ENCODE results near the gene LBP. TPM values are rescaled to one million over a fixed set of nuclear protein-coding genes. Genes with fewer than 3 reads are reported as not detected.

The LBP gene
- total and polyA plus RNA-seq, 2 donors (not counting 3 experiments of a cell fraction or from before 2014, with no cell fraction given), result 0.03 TPM; not detected in 1

DNA sequence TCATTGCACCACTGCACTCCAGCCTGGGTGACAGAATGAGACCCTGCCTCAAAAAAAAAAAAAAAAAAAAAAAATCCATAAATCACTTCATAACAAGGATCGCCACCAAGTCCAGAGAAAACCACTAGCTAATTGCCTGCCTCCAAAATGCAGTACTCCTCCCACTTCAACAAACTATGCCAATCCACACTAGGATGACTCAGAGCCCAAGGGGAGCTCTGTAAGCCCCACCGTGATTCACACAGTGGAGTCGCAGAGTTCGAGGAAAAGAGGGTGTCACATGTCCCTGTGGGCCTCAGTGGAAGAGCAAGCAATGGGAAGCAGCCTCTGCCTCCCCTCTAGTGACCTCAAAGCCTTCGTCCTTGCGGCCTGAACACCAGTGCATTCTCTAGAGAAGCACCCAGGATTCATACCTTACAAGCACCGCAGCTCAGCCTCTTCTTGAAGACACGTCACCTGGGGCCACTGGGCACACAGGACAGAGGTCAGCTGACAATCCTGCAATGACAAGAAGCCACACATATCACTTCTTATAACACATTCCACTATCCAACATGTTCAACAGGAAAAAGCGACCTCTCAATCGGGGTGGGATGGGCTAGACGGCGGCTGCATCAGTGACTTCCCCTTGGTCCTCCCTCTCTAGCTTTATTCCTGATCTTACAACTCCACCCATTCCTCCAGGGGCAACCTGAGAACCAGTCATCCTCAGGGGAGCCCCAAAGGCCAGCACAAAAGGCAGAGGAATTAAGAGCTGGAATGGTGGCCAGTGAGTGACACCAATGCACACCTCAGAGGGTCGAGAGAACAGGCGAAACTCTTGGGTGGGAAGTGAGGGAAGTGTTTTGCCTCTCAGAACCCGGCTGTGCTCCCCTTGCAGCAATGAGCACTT, 80.0 kb downstream of the LBP start:
- Histone ChIP-seq H4K20me1 (replicated peaks; ENCODE audit: control insufficient read depth, extremely low read depth, insufficient read depth, low read length) (no peaks in the 10 kb centered on the region), H3K9ac (replicated peaks; ENCODE audit: extremely low read depth, insufficient read depth, low read length) (no peak overlapping the region), H3K9me1 (replicated peaks; ENCODE audit: control insufficient read depth, extremely low read depth, insufficient read depth, low read length) (no peaks in the 10 kb centered on the region), H3K4me1 (ENCODE audit: control insufficient read depth, extremely low read depth, insufficient read depth, low read length) (peaks cover 10% of the 10 kb centered on the region), H3K79me2 (ENCODE audit: control insufficient read depth, insufficient read depth, low read length) (peaks cover 83% of the 10 kb centered on the region), H3K36me3 (ENCODE audit: control insufficient read depth in 2 of 2, extremely low read depth in 1 of 2, insufficient read depth in 2 of 2, low read length in 2 of 2) (peaks cover 47 to 76% of the 10 kb centered on the region in 2 experiments), H3K4me2 (ENCODE audit: insufficient read depth, low read length) (no peak overlapping the region), H3K9me3 (replicated peaks; ENCODE audit: control insufficient read depth, insufficient read depth, low read length) (no peaks in the 10 kb centered on the region), H3K27ac (ENCODE audit: insufficient read depth, low read depth, low read length) (no peak overlapping the region), H2AFZ (ENCODE audit: low read depth, low read length) (no peak overlapping the region), H3K4me3 (replicated peaks in 1 of 3; ENCODE audit: insufficient read depth in 1 of 3, low read depth in 1 of 3, low read length in 3 of 3) (no peak overlapping the region), H3K27me3 (ENCODE audit: control insufficient read depth in 2 of 2, insufficient read depth in 2 of 2, low read length in 2 of 2) (no peaks in the 10 kb centered on the region)
- peak; percentile 55 for FAIRE-seq
- POLR2A ChIA-PET, result interaction anchor here (0.7 kb wide), 1 partner anchor 8 kb away, joined by 3 read pairs; no protein-coding TSS in a partner anchor
- CTCF ChIA-PET, result interaction anchor here (0.9 to 2.1 kb wide), 3 partner anchors 9 to 58 kb away, joined by 3 to 20 read pairs (median 7); partner anchors contain the start of genes RALGAPB and SNHG17
- intact Hi-C loops (cut with micrococcal nuclease) (no loop called here), dilution Hi-C loops (cut with MboI; ENCODE audit: extremely low pct_ligation_motif_present, low sequenced_read_pairs) (no loop called here)
- no peak for TF ChIP-seq FOS (IDR thresholded peaks at IDR 0.05; ENCODE audit: borderline replicate concordance, insufficient read depth, low read length)
- TF ChIP-seq EZH2 (IDR thresholded peaks at IDR 0.05; ENCODE audit: borderline replicate concordance, low read depth, low read length, severe bottlenecking), result no peak
- no peak for TF ChIP-seq JUN (IDR thresholded peaks at IDR 0.05; ENCODE audit: borderline replicate concordance, insufficient read depth, insufficient read length, low read depth)
- TF ChIP-seq POLR2A (IDR thresholded peaks at IDR 0.05; ENCODE audit: low read depth, low read length), result no peak
- no TSS peak for BruUV-seq (replicated peaks)
- DNase-seq (ENCODE audit: low read depth, low spot score), result no peak

Small RNA genes lying within 50 kb of the gene (small RNA-seq; reads per million reads assigned to genes)
- not detected for gene RF00056 (ENCODE audit: insufficient read depth, insufficient read length, low read depth, low replicate concordance)
- 45.8 reads per million, percentile 92 among the genes with 10 or more reads in this experiment for gene SNORA71B (ENCODE audit: insufficient read depth, insufficient read length, low read depth, low replicate concordance)

Other genes with a start within 250 kb of the LBP start
- 708 and 868 TPM in 2 replicates for gene TGM2, start 181.2 kb upstream of the LBP start, total RNA-seq
- gene TGM2, start 181.2 kb upstream of the LBP start, polyA plus RNA-seq, result 810 and 861 TPM in 2 replicates
- 0.51 and 0.58 TPM in 2 replicates for gene KIAA1755, start 85.7 kb upstream of the LBP start, total RNA-seq
- 0.36 and 0.37 TPM in 2 replicates for gene KIAA1755, start 85.7 kb upstream of the LBP start, polyA plus RNA-seq
- not detected in 2 replicates for gene BPI, start 42.3 kb upstream of the LBP start, total RNA-seq
- not detected in 2 replicates for gene BPI, start 42.3 kb upstream of the LBP start, polyA plus RNA-seq
- gene SNHG17, start 88.8 kb downstream of the LBP start, total RNA-seq, result 39.6 and 94.0 TPM in 2 replicates
- gene SNHG17, start 88.8 kb downstream of the LBP start, polyA plus RNA-seq, result 33.2 and 39.4 TPM in 2 replicates
- gene RALGAPB, start 126.4 kb downstream of the LBP start, total RNA-seq, result 36.4 and 38.7 TPM in 2 replicates
- 10.8 and 12.8 TPM in 2 replicates for gene RALGAPB, start 126.4 kb downstream of the LBP start, polyA plus RNA-seq
- not detected in 2 replicates for gene ADIG, start 234.7 kb downstream of the LBP start, total RNA-seq
- gene ADIG, start 234.7 kb downstream of the LBP start, polyA plus RNA-seq, result not detected in 2 replicates

Measured in endothelial cell of umbilical vein (primary cell).